HCT116 (cell line): Measurements from ENCODE around the gene KIF13A. TPM values are rescaled to one million over a fixed set of nuclear protein-coding genes. Genes with fewer than 3 reads are reported as not detected.

ENCODE experiments used
- ATAC-seq: fragments of 200-7000 bp; cut with Tn5 transposase; 2 replicates; pipeline ENCODE4 v1.9.1; 2020; ENCODE audit warnings: mild to moderate bottlenecking, moderate library complexity
- BruUV-seq: library from RNA; stranded (reverse); fragments of 400-500 nt; replicated peaks from 2 replicates; lab custom pipeline; 2021; lab: Mats Ljungman, UMichigan
- CTCF ChIA-PET: fragments of 300-600 bp; sonication (Branson Sonifier 250); formaldehyde crosslinking; loops from one replicate; lab custom pipeline; 2021; ENCODE audit warnings: antibody characterized with exemption; lab: Charles Lee
- POLR2A ChIA-PET: fragments of 300-600, 350-600 bp; sonication (Branson Sonifier 250); formaldehyde crosslinking; loops from one replicate; lab custom pipeline; 2021; ENCODE audit warnings: antibody characterized with exemption; lab: Charles Lee
- RAD21 ChIA-PET, 2 experiments: fragments of 300-600 bp; sonication (Branson Sonifier 250); formaldehyde crosslinking; loops; one replicate each; lab custom pipeline; 2023; ENCODE audit warnings: low total read pairs in 2 of 2; ENCODE audit not compliant: uncharacterized antibody in 2 of 2, unreplicated experiment in 2 of 2, low non-redundant PET in 1 of 2; lab: Charles Lee
- DNase-seq: peaks from one replicate; pipeline ENCODE4 v3.0.0-alpha.2; 2010; ENCODE audit warnings: low read depth, low spot score
- H2AFZ ChIP-seq: fragments of 200-600 bp; shearing (Covaris generic), sonication (generic); 2 replicates; pipeline ENCODE4 v1.6.1; 2017; ENCODE audit warnings: low read depth, mixed run types, mixed read lengths, antibody characterized with exemption, low read length; ENCODE audit not compliant: poor library complexity, severe bottlenecking
- H3K27ac ChIP-seq: 2 replicates; pipeline ENCODE4 v1.5.1; 2012; ENCODE audit warnings: low read depth, low read length
- H3K27me3 ChIP-seq: fragments of 200-600 bp; sonication (generic); 2 replicates; pipeline ENCODE4 v1.6.1; 2016; ENCODE audit warnings: mixed run types, low read length, mixed read lengths; ENCODE audit not compliant: insufficient read depth
- H3K36me3 ChIP-seq, 2 experiments: fragments of 200-500 bp in 1 of 2; fragments of 200-600 bp in 1 of 2; sonication (Bioruptor generic) in 1 of 2; sonication (generic) in 1 of 2; 2 replicates each; pipeline versions ENCODE4 v1.5.1 to v1.6.1; 2014 to 2016; ENCODE audit warnings: low read length in 2 of 2, inconsistent platforms in 1 of 2, mixed read lengths in 1 of 2, mixed run types in 1 of 2; ENCODE audit not compliant: insufficient read depth in 2 of 2, control insufficient read depth in 1 of 2
- H3K4me1 ChIP-seq, 2 experiments: fragments of 200-600 bp in 1 of 2; sonication (generic) in 1 of 2; 2 replicates each; pipeline versions ENCODE4 v1.5.1 to v1.6.1; 2012 to 2017; ENCODE audit warnings: low read length in 2 of 2, inconsistent platforms in 1 of 2, mild to moderate bottlenecking in 1 of 2, mixed read lengths in 1 of 2, mixed run types in 1 of 2, moderate library complexity in 1 of 2; ENCODE audit not compliant: insufficient read depth in 2 of 2, control insufficient read depth in 1 of 2
- H3K4me2 ChIP-seq: fragments of 200-600 bp; sonication (generic); 2 replicates; pipeline ENCODE4 v1.6.1; 2017; ENCODE audit warnings: mixed run types, low read length, mixed read lengths
- H3K4me3 ChIP-seq, 2 experiments: fragments of 200-600 bp in 1 of 2; sonication (generic) in 1 of 2; replicated peaks in 1 of 2; 2 replicates each; pipeline ENCODE4 v1.5.1; 2011 to 2016; ENCODE audit warnings: low read length in 2 of 2, control low read depth in 1 of 2, low read depth in 1 of 2, mild to moderate bottlenecking in 1 of 2, mixed read lengths in 1 of 2, mixed run types in 1 of 2
- H3K79me2 ChIP-seq: fragments of 200-600 bp; sonication (generic); 2 replicates; pipeline ENCODE4 v1.6.1; 2017; ENCODE audit warnings: mild to moderate bottlenecking, mixed run types, low read length, moderate library complexity, mixed read lengths; ENCODE audit not compliant: insufficient read depth
- H3K9ac ChIP-seq: fragments of 200-600 bp; sonication (generic); 2 replicates; pipeline ENCODE4 v1.6.1; 2016; ENCODE audit warnings: low read length, mixed read lengths
- H3K9me2 ChIP-seq: fragments of 200-600 bp; sonication (generic), shearing (Covaris generic); 2 replicates; pipeline ENCODE4 v1.6.1; 2017; ENCODE audit warnings: mixed run types, mild to moderate bottlenecking, moderate library complexity; ENCODE audit not compliant: insufficient read depth
- H3K9me3 ChIP-seq, 2 experiments: fragments of 200-500 bp in 1 of 2; fragments of 200-600 bp in 1 of 2; sonication (Bioruptor generic) in 1 of 2; sonication (generic) in 1 of 2; 2 replicates each; pipeline ENCODE4 v1.6.1; 2014 to 2017; ENCODE audit warnings: low read length in 2 of 2, mixed read lengths in 2 of 2, inconsistent platforms in 1 of 2, low read depth in 1 of 2, mild to moderate bottlenecking in 1 of 2, mixed run types in 1 of 2, moderate library complexity in 1 of 2; ENCODE audit not compliant: control insufficient read depth in 1 of 2, insufficient read depth in 1 of 2
- H4K20me1 ChIP-seq: fragments of 200-600 bp; sonication (generic), shearing (Covaris generic); 2 replicates; pipeline ENCODE4 v1.6.1; 2017; ENCODE audit warnings: mixed run types, mild to moderate bottlenecking, moderate library complexity; ENCODE audit not compliant: insufficient read depth
- ATF3 ChIP-seq: IDR thresholded peaks from 2 replicates; pipeline ENCODE4 v1.6.1; 2012
- CEBPB ChIP-seq: IDR thresholded peaks from 2 replicates; pipeline ENCODE4 v1.6.1; 2012; ENCODE audit warnings: low read depth
- EGR1 ChIP-seq: IDR thresholded peaks from 2 replicates; pipeline ENCODE4 v1.6.1; 2012; ENCODE audit warnings: low read depth
- ELF1 ChIP-seq: IDR thresholded peaks from 2 replicates; pipeline ENCODE4 v1.6.1; 2012; ENCODE audit warnings: low read depth, borderline replicate concordance
- EZH2 ChIP-seq: fragments of 200-600 bp; sonication (generic); IDR thresholded peaks from 2 replicates; pipeline ENCODE4 v1.6.1; 2017; ENCODE audit warnings: antibody characterized with exemption, mixed run types
- EZH2phosphoT487 ChIP-seq: fragments of 200-600 bp; IDR thresholded peaks from 2 replicates; pipeline ENCODE4 v1.6.1; 2018; ENCODE audit warnings: antibody characterized with exemption, borderline replicate concordance
- FOSL1 ChIP-seq: IDR thresholded peaks from 2 replicates; pipeline ENCODE4 v1.6.1; 2012; ENCODE audit warnings: low read depth
- MAX ChIP-seq: IDR thresholded peaks from 2 replicates; pipeline ENCODE4 v1.6.1; 2012
- POLR2A ChIP-seq: IDR thresholded peaks from 2 replicates; pipeline ENCODE4 v1.7.0; 2011; ENCODE audit warnings: borderline replicate concordance; ENCODE audit not compliant: insufficient read depth, insufficient read length; ENCODE audit errors: extremely low read depth
- POLR2AphosphoS5 ChIP-seq: IDR thresholded peaks from 2 replicates; pipeline ENCODE4 v1.6.1; 2011; ENCODE audit warnings: mild to moderate bottlenecking, low read depth, low read length, moderate library complexity
- RAD21 ChIP-seq: IDR thresholded peaks from 2 replicates; pipeline ENCODE4 v1.6.1; 2012; ENCODE audit warnings: low read depth, mild to moderate bottlenecking
- SIN3A ChIP-seq: IDR thresholded peaks from 2 replicates; pipeline ENCODE4 v1.6.1; 2012; ENCODE audit warnings: low read depth
- SP1 ChIP-seq: IDR thresholded peaks from 2 replicates; pipeline ENCODE4 v1.6.1; 2012; ENCODE audit warnings: low read depth
- SRF ChIP-seq: IDR thresholded peaks from 2 replicates; pipeline ENCODE4 v1.6.1; 2012; ENCODE audit warnings: low read depth
- TCF7L2 ChIP-seq: IDR thresholded peaks from 2 replicates; pipeline ENCODE4 v1.7.0; 2011; ENCODE audit warnings: borderline replicate concordance, inconsistent platforms; ENCODE audit not compliant: insufficient read depth, insufficient read length; ENCODE audit errors: extremely low read depth
- ZFX ChIP-seq: fragments of 450-650 bp; IDR thresholded peaks from 2 replicates; pipeline ENCODE4 v1.6.1; 2017
- intact Hi-C: fragments of 100-400 bp; cut with micrococcal nuclease; formaldehyde crosslinking; loops from 2 replicates; pipeline ENCODE4 v1.10.0; 2022
- total RNA-seq: library from RNA; stranded (reverse); gene quantifications from one replicate; pipeline ENCODE4 v1.2.1, GENCODE V29; 2021; ENCODE audit not compliant: unreplicated experiment
- TF ChIP-seq, protein P1 (sequence below): IDR thresholded peaks from 2 replicates; pipeline ENCODE4 v1.6.1; 2011; ENCODE audit warnings: mild to moderate bottlenecking, low read length, moderate library complexity; ENCODE audit not compliant: insufficient replicate concordance; ENCODE audit errors: extremely low read depth
- TF ChIP-seq, protein P2 (sequence below), 3 experiments: fragments of 200-600 bp in 1 of 3; sonication (generic) in 1 of 3; IDR thresholded peaks in 2 of 3; conservative IDR thresholded peaks in 1 of 3; 2 replicates each; pipeline ENCODE4 v1.5.1; 2012 to 2017; ENCODE audit warnings: low read depth in 2 of 3, low read length in 2 of 3, antibody characterized with exemption in 1 of 3, borderline replicate concordance in 1 of 3, control low read depth in 1 of 3, mild to moderate bottlenecking in 1 of 3, mixed read lengths in 1 of 3, mixed run types in 1 of 3, moderate library complexity in 1 of 3; ENCODE audit not compliant: insufficient read depth in 1 of 3

The KIF13A gene
- total RNA-seq, 1 experiment from 2014 or later: 23.1 TPM

DNA sequence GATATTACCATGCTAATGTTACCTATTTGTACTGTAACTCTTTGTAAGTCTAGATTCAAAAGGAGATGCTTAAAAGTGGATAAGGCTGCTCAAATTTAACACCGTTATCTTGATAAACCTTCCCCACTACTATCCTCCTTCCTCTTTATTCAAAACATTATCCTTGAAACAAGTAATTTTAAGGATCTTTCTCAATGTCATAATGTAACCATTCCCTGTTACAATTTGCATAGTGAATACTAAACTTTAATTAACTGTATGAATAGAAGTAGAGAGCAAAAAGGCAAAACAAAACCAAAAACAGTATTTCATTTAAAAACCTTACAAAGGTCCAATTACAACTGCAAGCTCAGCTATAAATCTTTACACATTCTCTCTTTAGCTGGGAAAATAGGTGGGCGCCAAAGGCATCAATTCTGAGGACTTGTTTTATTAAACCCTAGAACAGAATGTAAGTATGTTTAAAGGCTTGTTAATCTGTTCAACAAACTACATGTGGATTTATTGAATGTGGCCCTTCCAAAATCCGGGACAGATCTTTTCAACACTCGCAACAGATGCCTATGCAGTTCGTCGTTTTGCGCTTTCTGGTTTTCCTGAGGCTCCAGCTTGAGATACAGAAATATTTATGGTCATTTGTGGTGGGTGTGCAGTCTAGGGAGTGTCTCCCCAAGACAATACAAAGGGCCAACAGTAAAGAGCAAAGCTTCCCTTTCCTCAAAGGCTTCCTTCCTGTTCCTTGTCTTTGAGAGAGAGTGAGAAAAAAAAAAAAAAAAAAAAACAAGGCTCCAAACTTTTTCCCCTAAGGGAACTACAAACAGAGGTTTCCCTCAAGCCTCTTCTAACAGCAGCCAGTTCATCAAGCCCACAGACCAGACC is 15.1 kb downstream of the KIF13A start:
- no peak for ATAC-seq
- intact Hi-C loops: no loop called here
- no peaks in the 10 kb centered on the region for H3K9me3 ChIP-seq
- no peak overlapping the region for H2AFZ ChIP-seq
- H3K4me1 ChIP-seq: peaks cover 10 to 23% of the 10 kb centered on the region in 2 experiments; a peak in 3 of 4 replicates
- CTCF ChIA-PET: no interaction called here
- TF ChIP-seq EGR1: no peak
- TF ChIP-seq MAX: no peak
- no peak for TF ChIP-seq EZH2phosphoT487
- no peak for TF ChIP-seq SP1
- TF ChIP-seq FOSL1: no peak
- no peak for TF ChIP-seq ELF1
- no peak for TF ChIP-seq POLR2A
- no peak for TF ChIP-seq SIN3A
- no peak for TF ChIP-seq ZFX
- TF ChIP-seq TCF7L2: no peak
- no peak for TF ChIP-seq ATF3
- TF ChIP-seq, protein P1, sequence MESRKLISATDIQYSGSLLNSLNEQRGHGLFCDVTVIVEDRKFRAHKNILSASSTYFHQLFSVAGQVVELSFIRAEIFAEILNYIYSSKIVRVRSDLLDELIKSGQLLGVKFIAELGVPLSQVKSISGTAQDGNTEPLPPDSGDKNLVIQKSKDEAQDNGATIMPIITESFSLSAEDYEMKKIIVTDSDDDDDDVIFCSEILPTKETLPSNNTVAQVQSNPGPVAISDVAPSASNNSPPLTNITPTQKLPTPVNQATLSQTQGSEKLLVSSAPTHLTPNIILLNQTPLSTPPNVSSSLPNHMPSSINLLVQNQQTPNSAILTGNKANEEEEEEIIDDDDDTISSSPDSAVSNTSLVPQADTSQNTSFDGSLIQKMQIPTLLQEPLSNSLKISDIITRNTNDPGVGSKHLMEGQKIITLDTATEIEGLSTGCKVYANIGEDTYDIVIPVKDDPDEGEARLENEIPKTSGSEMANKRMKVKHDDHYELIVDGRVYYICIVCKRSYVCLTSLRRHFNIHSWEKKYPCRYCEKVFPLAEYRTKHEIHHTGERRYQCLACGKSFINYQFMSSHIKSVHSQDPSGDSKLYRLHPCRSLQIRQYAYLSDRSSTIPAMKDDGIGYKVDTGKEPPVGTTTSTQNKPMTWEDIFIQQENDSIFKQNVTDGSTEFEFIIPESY: no peak
- TF ChIP-seq, protein P2, sequence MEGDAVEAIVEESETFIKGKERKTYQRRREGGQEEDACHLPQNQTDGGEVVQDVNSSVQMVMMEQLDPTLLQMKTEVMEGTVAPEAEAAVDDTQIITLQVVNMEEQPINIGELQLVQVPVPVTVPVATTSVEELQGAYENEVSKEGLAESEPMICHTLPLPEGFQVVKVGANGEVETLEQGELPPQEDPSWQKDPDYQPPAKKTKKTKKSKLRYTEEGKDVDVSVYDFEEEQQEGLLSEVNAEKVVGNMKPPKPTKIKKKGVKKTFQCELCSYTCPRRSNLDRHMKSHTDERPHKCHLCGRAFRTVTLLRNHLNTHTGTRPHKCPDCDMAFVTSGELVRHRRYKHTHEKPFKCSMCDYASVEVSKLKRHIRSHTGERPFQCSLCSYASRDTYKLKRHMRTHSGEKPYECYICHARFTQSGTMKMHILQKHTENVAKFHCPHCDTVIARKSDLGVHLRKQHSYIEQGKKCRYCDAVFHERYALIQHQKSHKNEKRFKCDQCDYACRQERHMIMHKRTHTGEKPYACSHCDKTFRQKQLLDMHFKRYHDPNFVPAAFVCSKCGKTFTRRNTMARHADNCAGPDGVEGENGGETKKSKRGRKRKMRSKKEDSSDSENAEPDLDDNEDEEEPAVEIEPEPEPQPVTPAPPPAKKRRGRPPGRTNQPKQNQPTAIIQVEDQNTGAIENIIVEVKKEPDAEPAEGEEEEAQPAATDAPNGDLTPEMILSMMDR (IDR thresholded peaks at IDR 0.05 in 2 of 3, conservative IDR thresholded peaks at IDR 0.05 in 1 of 3; ENCODE audit: borderline replicate concordance in 1 of 3, insufficient read depth in 1 of 3, low read depth in 2 of 3, low read length in 2 of 3): no peak
- no peak for TF ChIP-seq POLR2AphosphoS5
- no peak for TF ChIP-seq RAD21
- no peak for TF ChIP-seq EZH2
- no peak for TF ChIP-seq CEBPB
- TF ChIP-seq SRF: no peak
- TF ChIP-seq, all 23 proteins: peak for 0
- Histone ChIP-seq H3K9ac (peak overlapping the region; percentile 2; the same call in 1 of the 2 replicates), H3K9me2 (no peaks in the 10 kb centered on the region), H3K27me3 (no peaks in the 10 kb centered on the region), H3K27ac (no peak overlapping the region), H3K36me3 (no peaks in the 10 kb centered on the region), H3K4me2 (peak overlapping the region; percentile 52), H3K4me3 (no peak overlapping the region), H4K20me1 (no peaks in the 10 kb centered on the region), H3K79me2 (peaks cover 13% of the 10 kb centered on the region)
- ChIA-PET POLR2A (no interaction called here), RAD21 (no interaction called here)
- BruUV-seq: no TSS peak
- DNase-seq: no peak
